HPDE6-E6E7 (cell line): ENCODE measurements around the gene PACS2.
"Not testable (repeated sequence)": the region's sequence is repeated elsewhere in the genome, so short reads cannot be mapped to it uniquely, and the experiment has no call there.

Experiments used
- DNase-seq: peaks from one replicate; pipeline ENCODE4 v3.0.0; 2011; ENCODE audit warnings: missing footprints; ENCODE audit errors: extremely low spot score

Gene PACS2

DNA sequence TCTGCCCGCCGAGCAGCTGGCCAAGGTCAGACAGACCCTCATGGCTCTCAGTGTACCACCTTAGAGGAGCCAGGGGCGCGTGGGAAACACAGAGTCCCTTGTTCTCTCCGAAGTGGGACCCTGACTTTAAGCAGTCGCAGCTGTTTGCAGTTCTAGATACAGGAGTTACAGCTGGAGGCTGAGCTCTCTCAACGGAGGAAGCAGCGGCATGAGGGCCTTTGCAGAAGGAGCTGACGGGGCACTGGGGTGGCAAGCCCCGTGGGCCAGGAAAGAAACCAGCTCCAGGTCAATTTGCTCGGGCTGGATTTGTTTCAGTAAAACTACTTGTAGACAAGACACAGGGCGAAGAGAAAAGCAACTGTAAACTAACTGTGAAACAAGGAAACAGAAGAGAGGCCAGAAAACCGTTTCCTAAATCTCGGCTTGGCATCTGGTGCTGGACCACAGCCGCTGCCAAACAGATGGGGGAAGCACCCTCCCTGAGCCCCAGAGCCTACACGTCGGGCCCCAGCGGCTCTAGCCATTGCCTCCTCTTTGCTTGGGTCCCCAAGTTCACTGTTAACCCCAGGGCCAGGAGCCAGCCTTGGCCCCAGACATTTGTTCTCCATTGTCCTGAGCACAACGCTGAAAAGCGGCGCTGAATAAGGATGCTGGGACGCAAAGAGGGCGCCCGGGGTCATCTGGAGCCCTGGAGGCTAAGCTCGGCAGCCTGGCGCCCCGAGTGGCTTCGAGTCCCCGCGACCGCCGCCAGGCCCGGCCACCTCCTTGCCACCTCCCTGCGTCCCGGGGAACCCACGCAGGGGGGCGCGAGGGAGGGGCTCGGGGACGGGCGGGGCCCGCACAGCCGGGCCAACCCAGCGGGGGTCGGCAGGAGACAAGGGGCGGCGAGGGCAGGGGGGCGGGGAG is 914 bp upstream of the PACS2 start:
- DNase-seq: no peak

DNA sequence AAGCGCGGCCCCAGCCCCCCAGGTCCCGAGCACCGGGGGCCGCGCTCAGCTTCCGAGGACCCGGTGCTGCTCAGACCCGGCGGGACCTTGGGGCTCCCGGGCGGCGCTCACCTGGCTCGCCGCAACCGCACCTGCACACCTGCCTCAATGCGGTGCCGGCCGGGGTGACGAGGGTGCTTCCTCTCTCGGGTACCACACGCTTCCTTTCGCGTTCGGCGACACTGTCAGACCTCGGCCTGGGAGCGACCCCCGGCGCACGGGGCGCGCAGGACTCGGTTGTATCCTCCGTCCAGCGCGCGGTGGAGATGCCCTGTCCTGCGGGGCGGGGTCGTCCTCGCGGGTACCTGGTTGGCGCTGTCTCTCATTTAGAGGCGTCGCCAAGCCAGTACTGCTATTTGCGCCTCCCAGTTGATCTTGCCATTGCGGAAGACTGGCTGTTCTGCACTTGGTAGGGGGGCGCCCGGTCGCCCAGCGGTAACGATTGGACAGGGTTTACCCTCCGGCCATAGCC is 718 bp downstream of the PACS2 start:
- DNase-seq: no peak

DNA sequence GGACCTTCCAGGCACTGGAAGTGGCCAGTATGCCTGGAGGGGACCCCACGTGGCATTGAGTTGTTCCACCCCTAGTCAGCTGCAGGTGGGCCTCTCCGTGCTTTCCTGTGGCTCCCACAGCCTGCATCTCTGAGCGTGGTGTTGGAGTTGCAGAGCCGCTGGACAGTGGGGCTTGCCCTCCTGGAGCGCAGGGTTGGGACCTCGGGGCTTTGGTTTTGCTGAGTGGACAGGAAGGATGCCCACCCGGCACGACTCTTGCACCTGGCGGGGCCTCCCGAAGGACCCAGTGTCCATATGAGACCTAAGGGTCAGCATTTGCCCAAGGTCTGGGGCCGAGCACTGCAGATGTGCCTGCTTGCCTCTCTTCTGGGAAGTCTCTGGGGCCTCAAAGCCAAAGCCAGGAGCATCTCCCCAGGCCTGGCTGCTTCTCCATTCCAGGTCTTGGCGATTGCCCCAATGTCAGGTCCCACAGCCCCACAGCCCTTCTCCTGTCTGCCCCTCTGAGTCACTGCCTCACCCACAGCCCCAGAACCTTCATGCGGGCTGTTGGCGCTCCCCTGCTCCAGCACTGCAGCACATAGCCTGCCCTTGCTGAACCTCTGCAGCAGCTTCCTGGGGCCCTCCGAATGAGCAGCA is 1.5 kb downstream of the PACS2 start:
- DNase-seq: no peak

DNA sequence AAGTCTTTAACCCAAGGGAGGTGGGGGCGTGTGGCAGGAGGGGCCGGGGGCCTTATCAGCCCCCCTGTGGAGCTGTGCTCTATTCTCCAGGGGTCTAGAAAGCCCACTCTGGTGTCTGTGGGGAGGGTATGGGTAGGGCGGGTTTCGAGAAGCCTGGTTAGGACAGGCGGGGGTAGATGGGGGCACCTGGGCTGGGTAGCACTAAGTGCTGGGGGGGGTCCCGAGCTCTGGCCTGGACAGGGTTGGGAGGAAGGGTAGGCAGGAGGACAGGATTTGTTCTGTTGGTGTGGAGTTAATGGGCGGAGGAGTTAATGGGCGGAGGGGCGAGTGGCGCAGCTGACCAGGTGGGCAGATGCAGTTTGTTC is 2.0 kb downstream of the PACS2 start:
- no peak for DNase-seq

DNA sequence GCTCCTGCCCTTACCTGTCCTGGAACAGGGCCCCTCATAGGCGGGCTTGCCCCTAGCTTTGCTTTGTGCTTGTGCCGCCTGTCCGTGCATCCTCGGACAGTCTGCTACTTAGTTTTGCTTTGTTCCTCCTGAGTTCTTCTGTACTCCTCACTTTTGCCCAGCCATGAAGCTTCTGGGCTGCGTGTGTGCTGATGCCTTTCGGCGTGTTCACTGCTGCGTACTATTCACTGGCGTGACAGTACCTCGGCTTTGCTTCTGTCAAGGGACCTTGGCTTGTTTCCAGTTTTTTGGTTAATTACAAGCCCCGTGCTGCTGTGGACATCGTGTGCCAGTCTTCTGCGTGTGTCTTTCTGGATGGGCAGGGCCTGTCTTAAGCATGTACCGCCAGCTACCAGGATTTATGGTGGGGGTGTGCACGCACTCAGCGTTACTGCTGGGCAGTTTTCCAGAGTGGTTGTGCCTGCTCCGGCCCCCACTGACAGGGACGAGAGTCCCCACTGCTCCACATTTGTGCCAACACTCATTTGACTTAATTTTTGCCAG is 2.5 kb downstream of the PACS2 start:
- no peak for DNase-seq

DNA sequence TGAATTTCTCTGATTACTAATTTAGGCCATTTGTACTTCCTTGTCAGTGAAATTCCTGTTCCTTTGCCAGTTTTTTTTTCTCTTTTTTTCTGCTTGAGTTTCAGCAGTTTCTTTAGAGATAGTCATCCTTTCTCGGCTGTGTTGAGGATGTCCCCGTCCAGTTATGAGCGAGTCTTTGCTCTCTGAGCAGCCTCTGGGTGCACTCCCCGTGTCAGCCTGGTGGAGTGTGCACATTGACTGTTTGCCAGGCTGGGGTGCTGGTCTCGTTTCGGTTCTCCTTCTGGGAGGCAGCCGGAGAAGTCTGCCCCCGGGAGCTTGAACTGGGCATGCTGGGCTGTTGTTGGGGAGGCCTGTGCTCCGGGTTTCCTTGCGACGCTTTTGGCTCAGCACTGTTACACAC is 3.0 kb downstream of the PACS2 start:
- DNase-seq: no peak

DNA sequence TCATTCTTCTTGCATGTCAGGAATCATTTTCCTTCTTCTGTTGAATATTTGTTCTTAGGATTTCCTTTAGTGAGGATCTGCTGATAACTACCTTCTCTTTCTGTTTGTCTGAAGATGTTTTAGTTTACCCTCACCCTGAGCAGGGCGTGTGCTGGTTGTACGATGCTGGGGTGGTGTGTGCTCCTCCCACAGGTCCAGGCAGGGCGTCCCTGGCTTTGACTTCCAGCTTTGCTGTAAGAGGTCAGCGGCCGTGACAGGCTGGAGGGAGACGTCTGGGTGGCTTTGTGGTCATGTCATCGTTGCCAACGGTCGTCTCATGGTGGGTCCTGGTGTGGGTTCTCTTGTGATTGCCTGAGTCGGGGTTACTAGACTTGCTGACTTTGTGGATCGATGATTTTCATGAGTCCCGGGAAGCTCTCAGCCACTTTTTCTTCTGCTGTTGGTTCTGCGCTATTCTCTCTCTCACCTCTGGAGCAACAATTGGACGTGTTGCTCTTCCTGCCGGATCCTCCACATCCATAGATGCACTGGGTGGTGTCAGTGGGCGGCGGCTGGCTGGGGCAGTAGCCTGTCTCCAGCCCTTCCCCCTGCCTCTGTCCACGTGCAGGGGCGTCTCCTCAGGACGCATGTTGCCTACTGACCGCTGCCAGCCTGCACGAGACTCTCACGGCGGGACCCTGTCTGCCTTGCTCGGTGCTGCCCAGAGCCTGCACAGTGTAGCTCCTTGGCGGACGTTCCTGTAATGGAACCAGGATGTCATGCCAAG is 8.4 kb downstream of the PACS2 start:
- no peak for DNase-seq

DNA sequence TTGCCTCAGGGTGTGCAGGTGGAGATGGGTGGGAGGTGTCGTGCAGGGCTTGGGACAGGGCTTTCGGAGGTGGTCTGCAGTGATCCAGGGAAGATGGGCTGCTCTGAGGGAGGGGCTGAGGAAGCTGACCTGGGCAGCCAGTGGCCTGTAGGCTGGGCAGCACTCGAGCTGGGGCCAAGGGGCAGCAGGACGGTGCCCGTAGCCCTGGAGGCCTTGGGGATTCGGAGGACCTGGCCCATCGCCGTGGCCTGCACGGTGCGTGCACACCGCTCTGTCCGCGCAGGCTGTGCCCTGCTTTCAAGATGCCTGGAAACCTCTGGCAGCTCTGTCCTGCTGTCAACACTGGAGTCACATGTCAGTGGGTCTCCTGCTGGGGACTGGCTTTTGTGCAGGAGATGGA is 9.1 kb downstream of the PACS2 start:
- DNase-seq: no peak

DNA sequence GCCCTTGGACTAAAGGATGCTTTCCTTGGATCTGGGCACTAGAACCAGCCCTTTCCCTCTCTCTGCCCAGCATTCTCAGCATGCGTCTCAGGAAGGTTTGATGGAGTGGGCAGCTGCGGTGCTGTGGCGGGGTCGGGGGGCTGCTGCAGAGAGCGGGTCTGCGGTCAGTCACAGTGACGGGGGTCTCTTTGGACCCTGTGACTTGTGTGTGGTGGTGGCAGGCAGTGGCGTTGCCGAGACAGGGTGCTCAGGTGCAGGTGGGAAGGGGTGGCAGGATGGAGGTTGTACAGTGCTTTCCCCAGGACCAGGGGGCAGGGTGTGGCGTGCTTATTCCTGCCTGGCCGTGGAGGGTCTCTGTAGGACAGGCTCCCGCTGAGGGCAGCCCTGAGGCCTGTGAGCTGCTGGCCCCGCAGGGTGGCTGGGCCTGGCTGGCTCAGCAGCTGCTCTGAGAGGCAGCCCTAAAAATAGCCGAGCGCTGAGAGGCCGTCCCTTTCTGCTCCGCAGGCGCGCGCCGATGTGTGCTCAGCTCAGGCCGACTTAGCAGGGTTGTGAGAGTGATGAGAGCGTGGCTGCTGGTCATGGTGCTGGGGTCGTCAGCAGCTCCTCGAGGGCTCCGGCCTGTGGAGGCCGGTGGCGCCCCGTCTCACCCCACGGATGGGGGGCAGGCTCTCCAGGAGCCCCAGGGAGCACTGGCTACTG is 9.7 kb downstream of the PACS2 start:
- DNase-seq: no peak

DNA sequence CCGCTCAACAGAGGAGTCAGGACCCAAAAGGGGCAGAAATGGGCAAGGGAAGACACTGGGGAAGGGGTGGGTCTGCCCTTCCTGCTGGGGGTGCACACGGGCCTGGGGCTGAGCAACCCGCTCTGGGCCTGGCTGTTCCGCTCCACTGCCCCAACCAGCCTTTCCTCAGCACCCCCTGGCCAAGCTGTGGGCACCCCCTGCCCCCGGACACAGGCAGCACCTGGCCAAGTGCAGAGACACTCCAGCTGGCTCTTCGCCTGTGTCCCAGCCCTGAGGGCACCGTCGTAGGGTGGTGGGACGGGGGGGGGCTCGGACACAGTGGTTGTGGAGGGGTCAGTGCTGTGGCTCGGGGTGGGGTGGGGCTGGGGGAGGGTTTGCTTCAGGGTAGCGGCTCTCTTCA is 10.3 kb downstream of the PACS2 start:
- no peak for DNase-seq

DNA sequence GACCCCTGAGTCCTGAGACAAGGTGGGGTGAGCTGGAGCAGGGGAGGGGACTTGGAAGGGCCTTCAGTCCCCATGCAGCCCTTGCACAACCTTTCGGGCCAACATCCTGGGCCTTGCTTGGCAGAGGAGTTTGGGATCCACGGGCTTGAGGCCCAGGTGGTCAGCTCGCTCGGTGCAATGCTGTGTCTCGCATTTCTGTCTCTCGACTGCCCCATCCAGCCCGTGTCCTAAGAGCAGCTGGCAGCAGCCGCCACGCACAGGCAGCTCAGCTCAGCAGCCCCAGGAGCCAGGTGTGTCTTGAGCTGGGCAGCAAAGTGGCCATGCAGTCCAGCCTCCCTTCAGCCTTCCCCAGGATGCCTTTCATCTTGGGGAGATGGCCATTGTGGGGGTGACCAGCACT is 10.8 kb downstream of the PACS2 start:
- no peak for DNase-seq

DNA sequence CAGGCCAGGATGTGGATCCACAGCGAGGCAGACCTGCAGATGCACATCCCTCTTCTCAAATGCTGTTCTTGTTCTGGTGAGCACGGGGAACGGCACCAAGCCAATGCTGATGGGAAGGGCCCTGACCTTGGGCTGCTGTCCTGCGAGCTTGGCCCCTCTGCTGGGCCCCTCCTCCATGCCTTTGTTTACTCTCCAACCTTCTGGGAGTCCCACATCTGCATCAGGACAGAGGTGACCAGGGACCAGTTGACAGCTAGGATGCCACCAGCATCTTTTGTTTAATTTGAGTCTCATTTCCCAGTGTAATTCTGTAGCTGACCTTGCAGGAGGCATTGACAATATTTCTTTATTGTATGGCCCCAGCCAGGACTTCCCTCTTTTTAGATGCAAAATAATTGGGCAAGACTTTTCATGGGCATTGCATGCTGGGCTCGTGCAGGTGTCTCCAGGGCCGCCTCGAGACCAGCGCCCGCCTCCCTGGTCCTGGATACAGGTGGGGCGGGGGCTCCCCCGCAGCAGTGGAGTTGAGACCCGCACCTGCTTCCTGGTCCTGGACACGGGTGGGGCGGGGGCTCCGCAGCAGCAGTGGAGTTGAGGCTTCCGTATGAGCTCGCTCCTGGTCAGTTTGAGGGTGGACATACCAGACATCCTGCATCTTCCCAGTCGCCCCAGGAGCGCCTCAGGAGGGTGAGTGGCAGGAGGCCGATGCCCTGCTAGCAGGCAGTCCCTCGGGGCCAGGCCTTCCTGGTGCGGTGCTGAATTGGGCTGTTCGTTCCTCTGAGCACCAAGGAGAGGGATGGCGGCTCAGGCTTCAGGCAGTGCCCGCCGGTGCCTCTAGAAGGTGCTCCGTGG is 11.4 kb downstream of the PACS2 start:
- no peak for DNase-seq

DNA sequence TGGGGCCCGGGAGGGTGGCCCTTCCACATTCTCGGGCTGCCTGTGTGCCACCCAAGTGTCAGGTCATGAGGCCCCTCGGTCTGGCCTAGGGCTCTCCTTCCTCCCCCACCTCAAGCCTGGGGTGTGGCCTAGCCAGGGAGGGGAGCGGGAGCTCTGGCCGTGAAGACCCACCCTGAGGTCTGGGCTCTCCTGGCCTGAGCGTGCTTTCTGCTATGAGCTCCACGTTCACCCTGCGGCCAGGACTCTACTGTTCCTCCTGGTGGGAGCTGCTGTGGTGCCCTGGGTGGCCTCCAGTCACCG is 12.0 kb downstream of the PACS2 start:
- no peak for DNase-seq

DNA sequence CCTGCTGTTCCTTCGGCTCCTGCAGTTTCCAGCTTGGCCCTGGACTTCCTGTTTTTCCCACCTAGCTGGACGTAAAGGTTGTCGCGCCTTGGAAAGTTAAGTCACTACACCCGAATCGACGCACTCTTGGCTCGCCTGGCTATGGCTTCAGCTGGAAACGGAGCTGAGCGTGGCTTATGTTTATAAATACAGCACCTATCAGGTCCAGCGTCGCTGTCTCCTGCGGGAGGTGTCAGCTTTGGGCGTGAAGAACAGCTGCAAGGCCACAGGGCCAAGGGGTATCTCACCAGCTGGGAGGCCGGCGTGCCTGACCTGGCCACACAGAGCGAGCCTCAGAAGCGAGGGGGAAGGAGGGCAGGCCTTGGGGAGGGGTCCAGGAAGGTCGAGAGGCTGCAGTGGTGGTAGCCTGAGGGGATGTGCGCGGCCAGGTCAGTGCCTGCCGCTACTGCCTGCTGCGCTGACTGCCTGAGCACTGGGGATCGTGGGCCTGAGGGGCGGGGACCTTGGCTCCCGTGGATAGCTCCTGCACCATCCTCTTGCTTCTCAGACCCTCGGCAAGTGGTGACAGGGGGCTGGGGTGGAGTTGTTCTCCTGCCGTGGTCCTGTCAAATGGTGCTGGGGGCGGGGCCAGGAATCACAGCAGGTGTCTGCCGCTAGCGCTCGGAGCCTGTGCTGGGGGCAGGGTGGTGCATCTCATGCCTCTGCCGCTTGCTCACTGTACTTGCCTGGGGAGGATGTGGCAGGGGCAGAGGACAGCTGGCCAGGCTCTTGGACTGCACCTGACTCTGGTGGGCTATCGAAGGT is 12.5 kb downstream of the PACS2 start:
- DNase-seq: no peak

DNA sequence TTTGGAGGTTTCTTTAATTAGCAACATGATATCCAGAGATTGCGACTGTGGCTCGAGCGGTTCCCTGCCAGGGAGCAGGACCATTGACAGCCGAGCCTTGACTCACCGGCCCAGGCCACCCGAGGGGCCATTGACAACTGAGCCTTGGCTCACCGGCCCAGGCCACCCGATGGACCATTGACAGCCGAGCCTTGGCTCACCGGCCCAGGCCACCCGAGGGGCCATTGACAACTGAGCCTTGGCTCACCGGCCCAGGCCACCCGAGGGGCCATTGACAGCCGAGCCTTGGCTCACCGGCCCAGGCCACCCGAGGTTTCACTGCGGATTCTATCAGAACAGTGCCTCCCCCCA is 13.1 kb downstream of the PACS2 start:
- not testable (repeated sequence) for DNase-seq

DNA sequence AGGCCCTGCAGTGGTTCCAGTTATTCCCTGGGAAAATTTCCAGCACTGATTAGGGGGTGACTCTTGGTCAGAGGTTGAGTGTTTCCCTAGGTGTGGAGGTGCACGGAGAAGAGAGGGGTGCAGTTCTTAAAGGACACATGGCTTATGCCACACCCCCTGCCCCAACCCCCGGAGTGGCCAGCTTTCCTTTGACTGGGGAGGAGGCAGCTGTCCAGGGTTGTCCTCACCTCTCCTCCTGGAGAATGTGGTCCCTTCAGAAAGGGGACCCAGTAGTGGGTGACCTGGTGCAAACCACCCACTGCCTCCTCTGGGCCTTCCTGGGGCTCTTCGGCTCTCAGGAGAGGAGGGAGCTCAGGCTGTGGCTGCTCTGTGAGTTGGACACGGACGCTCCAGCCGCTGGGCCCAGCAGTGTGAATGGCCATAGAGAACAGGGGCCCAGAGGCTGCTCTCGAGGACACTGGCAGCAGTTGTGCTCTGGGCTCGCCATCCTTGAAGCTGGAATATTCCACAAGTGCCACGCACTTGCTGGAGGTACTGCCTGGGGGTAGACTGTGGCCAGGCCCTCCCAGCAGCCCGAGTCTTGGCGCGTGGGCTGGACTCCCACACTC is 13.6 kb downstream of the PACS2 start:
- DNase-seq: no peak

DNA sequence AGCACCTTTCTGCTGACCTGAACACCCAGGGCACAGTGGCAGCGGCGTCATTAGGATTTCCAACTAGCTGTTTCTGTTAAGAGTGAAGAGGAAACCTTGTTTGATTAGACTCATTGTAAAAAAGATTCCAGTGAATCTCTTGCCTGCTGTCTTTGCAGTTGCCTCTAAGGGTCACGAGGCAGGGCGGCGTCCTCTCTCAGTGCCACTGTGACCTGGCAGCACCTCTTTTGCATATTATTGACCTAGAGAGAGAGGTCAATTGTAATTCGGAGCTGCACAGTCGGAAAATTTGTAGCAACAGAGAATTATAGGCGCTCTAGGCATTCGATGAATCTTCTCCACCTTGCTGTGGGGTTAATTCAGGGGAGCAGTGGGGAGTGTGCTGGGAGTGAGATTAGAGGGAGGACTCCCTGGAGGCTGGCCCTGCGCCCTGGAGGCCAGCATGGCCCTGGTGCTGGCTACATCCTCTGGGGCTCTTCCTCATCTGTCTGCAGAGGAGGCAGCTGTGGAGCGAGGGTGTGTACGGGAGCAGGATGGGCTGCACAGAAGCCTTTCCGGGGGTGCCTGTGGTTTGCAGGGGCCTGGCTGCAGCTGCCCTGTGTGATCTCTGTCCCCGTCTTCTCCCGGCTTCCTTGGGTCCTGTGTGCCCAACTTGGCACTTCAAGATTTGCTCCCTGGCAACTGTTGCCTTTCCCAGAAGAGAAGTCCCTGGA is 14.3 kb downstream of the PACS2 start:
- DNase-seq: no peak

DNA sequence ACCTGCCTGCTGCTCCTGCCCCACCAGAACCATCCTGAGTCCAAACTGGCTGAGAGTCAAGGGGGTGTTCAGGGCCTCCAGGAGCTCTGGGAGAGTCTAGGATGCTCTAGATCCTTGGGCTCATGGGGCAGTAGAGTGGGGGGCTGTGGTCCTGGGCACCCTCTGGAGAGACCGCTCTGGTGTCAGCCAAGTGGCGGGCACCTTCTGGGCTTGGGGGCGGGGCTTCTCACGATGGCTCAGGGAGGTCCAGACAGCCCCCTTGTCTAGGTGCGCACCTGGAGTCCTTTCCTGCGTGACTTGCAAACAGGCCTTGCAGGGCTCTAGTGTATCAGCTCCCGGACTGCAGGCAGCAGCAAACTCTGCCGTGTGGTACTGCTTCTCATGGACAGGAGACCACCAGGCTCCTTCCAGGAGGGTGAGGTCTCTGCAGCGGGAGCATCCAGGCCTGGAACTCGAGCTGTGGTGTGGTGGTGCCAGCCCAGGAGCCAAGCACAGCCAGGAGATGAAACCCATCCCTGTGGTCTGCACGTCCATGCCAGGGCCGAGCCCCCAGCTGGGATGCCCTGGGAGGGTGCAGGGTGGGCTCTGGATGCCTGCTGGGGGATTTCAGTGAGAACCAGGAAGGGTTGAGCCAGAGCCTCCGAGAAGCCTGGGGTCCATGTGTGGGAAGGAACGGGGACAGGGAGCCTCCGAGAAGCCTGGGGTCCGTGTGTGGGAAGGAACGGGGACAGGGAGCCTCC is 15.0 kb downstream of the PACS2 start:
- DNase-seq: no peak
